ENCODE results near the gene FAM170A.

The FAM170A gene, protein sequence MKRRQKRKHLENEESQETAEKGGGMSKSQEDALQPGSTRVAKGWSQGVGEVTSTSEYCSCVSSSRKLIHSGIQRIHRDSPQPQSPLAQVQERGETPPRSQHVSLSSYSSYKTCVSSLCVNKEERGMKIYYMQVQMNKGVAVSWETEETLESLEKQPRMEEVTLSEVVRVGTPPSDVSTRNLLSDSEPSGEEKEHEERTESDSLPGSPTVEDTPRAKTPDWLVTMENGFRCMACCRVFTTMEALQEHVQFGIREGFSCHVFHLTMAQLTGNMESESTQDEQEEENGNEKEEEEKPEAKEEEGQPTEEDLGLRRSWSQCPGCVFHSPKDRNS

GRCh38 chr5:119629339-119629738, at the start of gene FAM170A:
TSS of gene FAM170A (plus strand) at chr5:119629558. CDS start at chr5:119629769, 211 bp downstream.
- no peak for DNase-seq (ENCODE audit: low read depth in 3 of 3)

DNA sequence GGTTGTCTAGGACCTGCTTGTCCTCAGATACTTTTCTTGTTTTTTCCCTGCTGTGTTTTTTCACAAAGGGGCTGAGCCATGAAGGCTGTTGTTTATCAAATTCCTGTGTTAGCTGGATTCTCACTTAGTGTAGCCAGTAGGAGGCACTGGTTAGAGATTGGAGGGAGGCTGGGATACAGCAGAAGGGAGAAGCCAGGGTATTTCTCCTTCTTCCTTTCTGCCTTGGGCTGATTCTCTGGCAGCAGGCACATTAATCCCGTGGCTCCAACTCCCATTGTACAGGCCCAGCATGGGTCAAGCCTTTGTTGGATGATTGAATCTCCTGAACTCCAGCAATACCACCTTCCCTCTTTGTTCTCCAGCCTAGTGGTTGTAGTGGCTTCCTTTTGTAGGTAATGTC, 46.4 kb upstream of the FAM170A start:
- DNase-seq (ENCODE audit: low read depth in 3 of 3) = no peak

- no peak for DNase-seq (ENCODE audit: low read depth in 3 of 3)
These were observed 45.7 kb upstream of the FAM170A start for GRCh38 chr5:119583684-119584083.

DNA sequence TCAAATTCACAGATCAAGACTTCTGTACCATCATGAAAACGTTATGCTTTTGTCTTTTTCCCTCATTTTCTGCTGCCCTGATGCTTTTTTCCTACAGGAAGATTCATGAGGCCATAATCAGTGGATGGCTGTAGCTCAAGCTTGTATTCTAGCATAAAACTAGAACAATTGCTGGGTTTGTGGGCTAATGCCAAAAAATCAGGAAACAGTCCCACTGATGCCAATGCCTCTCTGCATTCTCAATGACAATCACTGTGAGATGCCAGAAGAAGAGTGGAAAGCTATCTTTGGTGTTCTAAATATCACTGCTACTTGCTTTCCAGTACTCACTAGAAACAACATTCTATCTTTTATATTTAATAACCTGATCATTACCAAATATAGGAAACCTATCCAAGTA, 33.3 kb upstream of the FAM170A start:
- DNase-seq (ENCODE audit: low read depth in 3 of 3) = no peak

- no peak for DNase-seq (ENCODE audit: low read depth in 3 of 3)
These were observed 31.5 kb upstream of the FAM170A start for GRCh38 chr5:119597728-119598298.

- no peak for DNase-seq (ENCODE audit: low read depth in 3 of 3)
These were observed 15.4 kb upstream of the FAM170A start for GRCh38 chr5:119613937-119614336.

- no peak for DNase-seq (ENCODE audit: low read depth in 3 of 3)
These were observed 14.5 kb upstream of the FAM170A start for GRCh38 chr5:119614838-119615237.

- DNase-seq (ENCODE audit: low read depth in 3 of 3) = no peak
These were observed 3.3 kb upstream of the FAM170A start for GRCh38 chr5:119626086-119626485.

DNA sequence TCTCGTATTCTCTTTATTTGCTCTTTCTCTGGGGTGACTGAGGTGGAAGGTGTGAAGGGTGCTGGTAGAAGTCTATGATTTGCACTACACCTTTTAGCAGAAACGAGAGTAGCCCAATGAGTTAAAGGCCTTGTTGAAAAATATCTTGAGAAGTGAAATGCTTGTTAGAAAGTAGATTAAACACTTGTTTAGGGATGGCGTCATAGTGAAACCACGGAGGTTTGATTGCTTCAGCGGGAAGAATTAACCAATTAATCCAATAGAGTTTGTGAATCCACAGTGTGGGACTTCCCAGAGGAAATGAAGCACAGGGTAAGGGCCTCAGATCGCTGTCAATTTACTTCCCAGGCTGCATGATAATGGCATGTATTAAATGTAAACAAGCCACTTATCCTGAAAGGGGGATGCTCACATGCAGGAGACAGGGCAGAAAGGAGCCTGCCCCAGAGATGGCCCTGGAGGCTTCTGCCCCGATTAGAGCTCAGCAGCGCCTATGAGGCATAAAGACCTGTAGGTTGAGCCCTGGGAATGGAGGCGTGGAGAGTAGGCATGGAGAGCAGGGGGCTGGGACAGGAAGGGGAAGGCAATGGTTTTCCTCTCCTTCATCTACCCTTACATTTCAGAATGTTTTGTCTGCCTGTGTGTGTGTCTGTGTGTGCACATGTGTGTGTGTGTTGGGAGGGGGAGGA, 1.5 kb downstream of the FAM170A start:
- DNase-seq (ENCODE audit: low read depth in 3 of 3) = no peak

DNA sequence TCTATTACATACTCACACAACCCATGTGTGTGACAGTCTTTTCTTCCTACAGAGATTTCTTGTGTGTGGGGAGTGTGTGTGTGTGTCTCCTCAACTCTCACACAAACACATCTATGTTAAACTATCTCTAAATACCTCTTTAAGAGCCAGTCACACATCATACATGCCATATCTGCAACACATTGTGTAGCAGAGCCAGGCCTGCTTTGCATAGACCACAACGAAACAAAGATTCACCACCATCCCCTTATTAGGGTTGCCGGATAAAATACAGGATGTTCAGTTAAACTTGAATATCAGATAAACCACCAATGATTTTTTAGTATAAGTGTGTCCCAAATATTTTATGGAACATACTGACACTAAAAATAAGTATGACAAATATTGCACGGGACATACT, 2.3 kb downstream of the FAM170A start:
- DNase-seq (ENCODE audit: low read depth in 3 of 3) = no peak

DNA sequence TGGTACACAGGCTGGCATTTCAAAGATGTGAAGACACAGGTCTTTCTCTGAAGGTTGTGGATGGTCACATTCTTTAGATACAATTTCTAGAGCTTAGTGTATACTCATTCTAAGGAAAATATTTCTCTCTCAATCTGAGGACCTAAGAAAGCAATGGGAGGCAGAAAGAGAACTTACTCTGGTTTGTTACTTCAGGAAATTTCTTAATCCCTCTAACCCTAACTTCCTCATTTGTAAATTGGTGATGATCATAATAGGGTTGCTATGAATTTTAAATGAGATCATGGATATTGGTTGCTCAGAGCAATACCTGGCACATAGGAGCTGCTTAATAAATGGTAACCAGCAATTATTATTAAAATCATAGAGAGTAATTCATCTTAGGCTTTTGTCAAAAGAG, 22.1 kb downstream of the FAM170A start:
- DNase-seq (ENCODE audit: low read depth in 3 of 3) = no peak

DNA sequence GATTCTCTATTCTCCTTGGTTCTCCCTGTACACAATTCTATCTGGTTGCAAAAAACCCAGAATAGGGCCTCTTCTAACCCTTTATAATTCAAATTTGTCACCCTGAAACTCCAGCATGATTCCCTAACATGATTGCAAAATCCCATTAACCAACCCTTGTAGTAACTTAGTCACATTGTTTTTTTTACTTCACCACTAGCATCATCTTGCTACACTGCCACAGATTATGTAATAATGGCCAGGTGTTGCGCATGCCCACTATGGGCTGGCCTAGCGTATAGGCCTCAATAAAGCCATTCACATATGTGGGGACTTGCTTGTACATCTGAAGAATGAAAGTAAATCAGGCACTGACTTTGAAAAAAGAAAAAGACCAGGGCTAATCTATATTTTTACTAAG, 25.7 kb downstream of the FAM170A start:
- DNase-seq (ENCODE audit: low read depth in 3 of 3) = no peak

DNA sequence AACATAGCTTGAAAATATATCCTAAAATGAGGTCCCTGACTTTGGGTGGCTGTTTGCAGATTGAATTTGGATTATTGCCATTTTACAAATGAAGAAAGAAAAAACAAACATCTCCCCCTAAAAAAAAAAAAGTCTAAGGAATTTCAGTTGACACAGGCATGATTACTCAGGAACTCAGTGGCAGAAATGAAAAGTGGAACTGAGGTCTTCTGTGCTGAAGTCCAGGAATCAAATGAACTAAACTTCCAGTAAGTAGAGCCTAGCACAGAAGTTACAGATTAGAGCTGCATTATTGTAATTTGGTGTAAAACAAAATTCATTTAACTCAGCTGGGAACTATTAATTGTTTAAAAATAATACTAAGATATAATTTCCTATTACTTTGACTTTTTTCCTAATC, 26.7 kb downstream of the FAM170A start:
- DNase-seq (ENCODE audit: low read depth in 3 of 3) = no peak

DNA sequence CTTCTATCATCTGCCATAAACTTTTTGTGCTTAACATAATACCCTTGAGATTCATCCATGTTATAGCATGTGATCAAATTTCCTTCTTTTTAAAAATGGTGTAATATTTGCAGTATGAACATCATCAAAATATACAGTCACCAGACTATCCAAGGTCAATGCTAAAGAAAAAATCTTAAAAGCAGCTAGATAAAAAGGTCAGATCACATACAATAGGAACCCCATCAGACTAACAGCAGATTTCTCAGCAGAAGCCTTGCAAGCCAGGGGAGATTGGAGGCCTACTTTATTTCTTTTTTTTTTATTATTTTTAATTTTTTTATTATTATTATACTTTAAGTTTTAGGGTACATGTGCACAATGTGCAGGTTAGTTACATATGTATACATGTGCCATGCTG, 37.2 kb downstream of the FAM170A start:
- no peak for DNase-seq (ENCODE audit: low read depth in 3 of 3)

DNA sequence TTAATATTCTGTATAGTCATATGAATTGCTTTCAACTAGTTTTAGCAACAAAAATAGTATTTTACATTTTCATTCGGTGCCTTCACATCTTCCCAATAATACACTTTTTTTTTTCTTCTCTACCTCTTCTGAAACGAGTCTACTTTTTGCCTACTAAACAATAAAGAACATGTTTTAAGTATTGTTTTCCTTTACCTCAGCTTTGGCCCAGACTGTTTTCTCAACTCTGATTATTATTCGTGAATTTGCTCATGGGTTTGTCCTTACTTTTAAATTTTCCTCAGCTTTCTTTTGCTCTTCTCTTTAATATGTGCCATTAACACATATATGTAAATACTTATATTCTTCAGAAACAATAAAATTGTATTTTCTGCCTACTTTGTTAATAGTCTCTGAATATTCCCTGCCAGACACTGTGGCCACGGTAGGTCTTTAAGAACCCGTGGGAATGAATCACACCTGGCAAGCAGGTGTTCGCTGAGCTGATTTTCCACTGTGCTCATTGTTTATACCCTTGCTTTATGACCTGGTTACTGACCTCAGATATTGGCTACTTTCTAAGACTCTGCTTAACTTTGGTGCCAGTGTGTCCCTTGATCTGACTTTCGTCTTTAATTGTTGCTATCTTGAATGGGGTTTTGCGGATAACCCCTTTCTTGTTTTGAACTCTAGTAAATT, 49.1 kb downstream of the FAM170A start:
- no peak for DNase-seq (ENCODE audit: low read depth in 3 of 3)

- DNase-seq (ENCODE audit: low read depth in 3 of 3) = no peak
These were observed 50.7 kb downstream of the FAM170A start for GRCh38 chr5:119680080-119680479.

DNA sequence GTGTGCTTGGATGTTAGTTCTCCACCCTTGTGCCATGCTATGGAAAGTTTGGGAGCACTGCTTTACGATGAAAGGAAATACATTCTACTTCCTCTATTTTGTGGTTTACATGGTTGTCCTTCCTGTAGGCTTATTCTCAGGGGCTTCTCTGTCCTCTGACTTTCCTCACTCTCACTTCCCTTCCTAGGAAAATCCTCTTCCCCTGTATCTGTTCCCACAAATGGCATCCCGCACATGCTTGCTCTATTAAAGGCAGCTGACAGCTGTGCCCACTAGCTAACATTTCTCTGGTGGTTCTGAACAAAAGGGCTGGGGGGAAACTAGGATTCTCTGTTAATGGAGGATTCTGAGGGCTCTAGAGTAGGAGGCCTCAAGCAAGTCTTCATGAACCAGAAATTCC, 52.4 kb downstream of the FAM170A start:
- DNase-seq (ENCODE audit: low read depth in 3 of 3) = no peak

- DNase-seq (ENCODE audit: low read depth in 3 of 3) = no peak
These were observed 53.0 kb downstream of the FAM170A start for GRCh38 chr5:119682372-119682771.
